ENCODE results near the gene LAMTOR4. TPM values are rescaled to one million over a fixed set of nuclear protein-coding genes. Genes with fewer than 3 reads are reported as not detected.
"Not testable (repeated sequence)": the region's sequence is repeated elsewhere in the genome, so short reads cannot be mapped to it uniquely, and the experiment has no call there.

Gene LAMTOR4
- total RNA-seq, 1 donor from 2014 or later: 70.5 TPM

GRCh38 chr7:100190048-100190711, 41.5 kb downstream of the LAMTOR4 start:
- no peak overlapping the region for H3K4me2 ChIP-seq
- H3F3A ChIP-seq (ENCODE audit: low read depth): no peaks in the 10 kb centered on the region

GRCh38 chr7:100191775-100192174, 43.1 kb downstream of the LAMTOR4 start:
- H3K4me1 ChIP-seq: peaks cover 5% of the 10 kb centered on the region
- no peak overlapping the region for H3K4me3 ChIP-seq
- H3K9me3 ChIP-seq (ENCODE audit: low read depth): no peaks in the 10 kb centered on the region
- Mint-ChIP-seq H3K36me3 (no peaks in the 10 kb centered on the region), H3K4me3 (no peak overlapping the region), H3K27ac (no peak overlapping the region), H3K27me3 (ENCODE audit: insufficient read depth, low read depth) (peaks cover 6% of the 10 kb centered on the region), H3K9me3 (no peaks in the 10 kb centered on the region), H3K4me1 (no peaks in the 10 kb centered on the region)
- H4K20me1 ChIP-seq (ENCODE audit: low read depth): no peaks in the 10 kb centered on the region
- no peak overlapping the region for H3K27ac ChIP-seq
- DNase-seq (ENCODE audit: low spot score): no peak
- H3K79me2 ChIP-seq (ENCODE audit: low read depth): no peaks in the 10 kb centered on the region
- H3K4me2 ChIP-seq: no peak overlapping the region
- no peak for TF ChIP-seq EZH2 (IDR thresholded peaks at IDR 0.05)
- no peak for TF ChIP-seq EZH2phosphoT487 (IDR thresholded peaks at IDR 0.05)
- H2AFZ ChIP-seq (replicated peaks): no peak overlapping the region
- no peak overlapping the region for H3K9ac ChIP-seq
- no peaks in the 10 kb centered on the region for H3K27me3 ChIP-seq
- H3K36me3 ChIP-seq: no peaks in the 10 kb centered on the region
- H3F3A ChIP-seq (ENCODE audit: low read depth): no peaks in the 10 kb centered on the region

More at GRCh38 chr7:100190048-100190711, 41.5 kb downstream of the LAMTOR4 start:
- no peak overlapping the region for H3K9ac ChIP-seq
- no peaks in the 10 kb centered on the region for H3K9me3 Mint-ChIP-seq
- peaks cover 6% of the 10 kb centered on the region for H3K27me3 Mint-ChIP-seq (ENCODE audit: insufficient read depth, low read depth)
- H3K27me3 ChIP-seq: no peaks in the 10 kb centered on the region
- no peak overlapping the region for H3K27ac ChIP-seq
- H2AFZ ChIP-seq (replicated peaks): no peak overlapping the region
- peaks cover 5% of the 10 kb centered on the region for H3K4me1 ChIP-seq
- no peak overlapping the region for H3K27ac Mint-ChIP-seq
- H3K4me1 Mint-ChIP-seq: no peaks in the 10 kb centered on the region
- H3K36me3 ChIP-seq: no peaks in the 10 kb centered on the region
- no peaks in the 10 kb centered on the region for H3K9me3 ChIP-seq (ENCODE audit: low read depth)
- no peak overlapping the region for H3K4me3 ChIP-seq
- H3K4me3 Mint-ChIP-seq: no peak overlapping the region
- no peak for DNase-seq (ENCODE audit: low spot score)
- H3K36me3 Mint-ChIP-seq: no peaks in the 10 kb centered on the region
- H3K79me2 ChIP-seq (ENCODE audit: low read depth): no peaks in the 10 kb centered on the region
- H4K20me1 ChIP-seq (ENCODE audit: low read depth): no peaks in the 10 kb centered on the region
- TF ChIP-seq EZH2phosphoT487 (IDR thresholded peaks at IDR 0.05): no peak
- no peak for TF ChIP-seq EZH2 (IDR thresholded peaks at IDR 0.05)
- peak; percentile 28 for TF ChIP-seq CTCF (IDR thresholded peaks at IDR 0.05)

- not testable (repeated sequence) for H3K79me2 ChIP-seq (ENCODE audit: low read depth); H3K27me3 ChIP-seq; DNase-seq (ENCODE audit: low spot score); H3K27ac ChIP-seq; H3K4me2 ChIP-seq; H3K36me3 ChIP-seq; H2AFZ ChIP-seq (replicated peaks); H3K4me3 ChIP-seq; H3K4me1 Mint-ChIP-seq; H3K4me3 Mint-ChIP-seq; H4K20me1 ChIP-seq (ENCODE audit: low read depth); H3F3A ChIP-seq (ENCODE audit: low read depth); H3K9me3 Mint-ChIP-seq; H3K9me3 ChIP-seq (ENCODE audit: low read depth); H3K36me3 Mint-ChIP-seq; H3K4me1 ChIP-seq; H3K27ac Mint-ChIP-seq; H3K27me3 Mint-ChIP-seq (ENCODE audit: insufficient read depth, low read depth); H3K9ac ChIP-seq
Measured at GRCh38 chr7:100192281-100192862, 43.7 kb downstream of the LAMTOR4 start.

GRCh38 chr7:100192969-100193368, 44.3 kb downstream of the LAMTOR4 start:
- no peak for DNase-seq (ENCODE audit: low spot score)
- Histone ChIP-seq H4K20me1 (ENCODE audit: low read depth) (no peaks in the 10 kb centered on the region), H2AFZ (replicated peaks) (no peak overlapping the region), H3K4me3 (no peak overlapping the region), H3K4me1 (peaks cover 5% of the 10 kb centered on the region), H3K79me2 (ENCODE audit: low read depth) (no peaks in the 10 kb centered on the region), H3K36me3 (no peaks in the 10 kb centered on the region), H3K9ac (no peak overlapping the region), H3F3A (ENCODE audit: low read depth) (no peaks in the 10 kb centered on the region), H3K9me3 (ENCODE audit: low read depth) (no peaks in the 10 kb centered on the region), H3K4me2 (no peak overlapping the region), H3K27ac (no peak overlapping the region), H3K27me3 (no peaks in the 10 kb centered on the region)
- TF ChIP-seq CTCF (IDR thresholded peaks at IDR 0.05) (no peak), EZH2 (IDR thresholded peaks at IDR 0.05) (no peak), EZH2phosphoT487 (IDR thresholded peaks at IDR 0.05) (no peak)
- Mint-ChIP-seq H3K27ac (no peak overlapping the region), H3K36me3 (no peaks in the 10 kb centered on the region), H3K9me3 (no peaks in the 10 kb centered on the region), H3K27me3 (ENCODE audit: insufficient read depth, low read depth) (peaks cover 10% of the 10 kb centered on the region), H3K4me3 (no peak overlapping the region), H3K4me1 (no peaks in the 10 kb centered on the region)

All from neural progenitor cell (in vitro differentiated cells).